Measurements from ENCODE around the gene PDE6H.

The PDE6H gene

DNA sequence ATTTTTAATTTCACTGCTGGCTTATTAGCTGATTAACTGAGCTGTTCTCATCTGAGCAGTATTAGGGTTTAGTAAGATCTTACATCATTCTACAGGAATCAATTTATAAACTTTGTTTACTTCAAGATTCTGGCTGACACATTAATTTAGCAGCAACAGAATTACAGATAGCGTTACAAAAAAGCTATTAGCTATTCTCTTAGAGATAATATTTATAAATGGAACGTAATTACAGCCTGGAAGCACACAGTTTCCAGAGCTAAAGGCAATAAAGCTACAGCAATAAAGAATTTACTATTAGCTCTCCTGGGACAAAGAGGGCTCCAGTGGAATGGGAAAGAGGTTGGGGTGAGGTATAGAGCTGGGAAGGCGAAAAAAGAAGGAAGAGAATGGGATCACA lies 34.7 kb downstream of the PDE6H start:
- no peak for DNase-seq

DNA sequence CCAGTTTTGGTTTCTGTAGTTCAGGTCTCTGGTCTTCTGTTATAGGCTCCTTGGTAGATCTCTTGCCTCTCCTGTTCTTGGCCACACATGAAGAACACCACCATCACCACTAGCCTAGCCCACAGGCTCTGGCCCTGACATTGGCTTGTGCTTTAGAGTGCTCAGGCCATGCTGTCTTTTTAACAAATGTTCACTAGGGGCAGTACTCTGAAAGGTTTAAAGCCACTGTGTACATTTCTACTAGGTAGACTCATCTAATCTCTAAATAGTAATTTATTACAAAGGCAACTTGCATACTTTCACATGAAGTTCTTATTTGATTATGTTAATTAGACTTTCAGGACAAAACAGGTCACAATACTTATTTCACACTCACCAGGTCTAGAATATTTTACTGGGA lies 38.3 kb downstream of the PDE6H start:
- no peak for DNase-seq

DNA sequence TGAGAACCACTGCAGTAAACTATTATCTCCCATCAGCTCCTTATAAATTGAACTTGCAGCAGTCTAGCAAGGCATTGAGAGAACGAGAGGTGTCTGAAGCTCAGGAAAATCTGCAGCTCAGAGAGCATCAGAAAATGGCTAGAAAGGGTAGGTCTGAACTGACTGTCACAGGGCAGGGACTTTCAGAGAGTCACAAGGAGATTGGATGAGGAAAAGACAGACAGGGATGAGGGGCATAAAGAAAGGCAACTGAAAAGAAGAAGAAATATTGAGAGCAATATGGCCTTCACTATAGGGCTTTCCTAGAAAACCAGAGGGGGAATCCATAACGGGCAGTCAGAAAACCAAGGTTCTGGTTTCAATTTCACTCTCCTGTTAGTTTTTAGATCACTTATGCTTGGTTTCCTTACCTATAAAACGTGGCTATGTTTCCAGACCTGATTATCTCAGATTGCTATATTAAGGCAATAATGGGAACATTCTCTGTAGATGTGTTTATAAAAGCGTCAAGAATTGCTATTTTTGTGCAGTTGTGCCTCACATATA lies 40.9 kb downstream of the PDE6H start:
- DNase-seq = no peak

DNA sequence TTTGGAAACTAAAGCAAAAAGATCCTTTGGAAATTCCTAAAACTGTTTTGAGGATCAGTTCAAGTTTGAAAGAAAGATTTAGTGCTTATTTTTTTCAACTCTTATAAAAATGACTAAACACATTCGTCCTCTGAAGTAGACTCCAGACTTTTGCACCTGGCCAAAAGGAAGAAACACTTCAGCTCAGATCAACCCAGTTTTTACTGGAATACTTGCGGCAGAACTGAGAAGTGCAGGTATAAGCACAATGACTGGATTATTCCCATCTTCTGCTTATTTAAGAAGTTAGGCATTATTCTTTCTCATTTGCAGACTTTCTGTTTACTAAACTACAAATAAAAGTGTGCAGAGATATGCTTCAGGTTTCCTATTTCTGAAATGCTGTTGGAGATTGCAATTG lies 41.9 kb downstream of the PDE6H start:
- no peak for DNase-seq

DNA sequence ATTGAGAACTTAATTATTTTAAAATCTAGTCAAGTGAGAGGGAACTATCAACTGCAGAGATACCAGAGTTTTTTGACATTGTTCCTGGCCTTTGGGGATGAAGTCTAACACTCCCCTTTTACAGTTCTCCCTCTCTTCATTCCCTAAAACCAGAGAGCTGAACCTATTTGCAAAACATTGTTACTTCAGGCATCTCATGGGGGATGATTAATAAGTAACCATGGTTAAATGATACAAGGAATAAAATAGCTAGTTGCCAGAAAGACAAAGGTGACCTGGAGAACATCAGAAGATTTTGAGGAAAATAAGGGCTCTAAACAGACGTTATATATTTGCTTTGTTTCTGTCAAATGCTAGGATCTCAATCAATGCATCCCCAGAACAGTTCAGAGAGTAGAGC lies 42.3 kb downstream of the PDE6H start:
- DNase-seq = no peak

DNA sequence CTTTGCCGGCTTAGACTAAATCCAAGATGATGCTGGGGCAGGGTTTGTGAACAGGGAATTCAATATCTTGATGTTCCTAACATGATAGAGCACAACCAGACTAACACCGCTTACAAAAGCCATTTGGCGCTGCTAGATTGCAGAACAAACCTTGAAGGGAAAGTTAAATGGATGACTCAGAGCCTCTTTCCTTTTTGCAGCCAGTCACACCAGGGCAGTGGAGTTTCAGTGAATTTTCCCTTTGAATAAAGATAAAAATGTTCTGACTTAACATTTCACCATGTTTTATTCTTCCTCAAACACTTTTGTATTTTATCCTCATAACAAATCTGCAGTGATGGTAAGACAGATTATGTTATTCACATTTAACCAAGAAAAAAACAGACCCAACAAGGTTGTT lies 47.3 kb downstream of the PDE6H start:
- DNase-seq = no peak
